ENCODE results near the gene C19orf85.

GRCh38 chr19:55502197-55502952 lies 37.8 kb upstream of the C19orf85 start:
- no peak for TF ChIP-seq EZH2phosphoT487 (IDR thresholded peaks at IDR 0.05; ENCODE audit: low read depth)
- TF ChIP-seq, protein P1, sequence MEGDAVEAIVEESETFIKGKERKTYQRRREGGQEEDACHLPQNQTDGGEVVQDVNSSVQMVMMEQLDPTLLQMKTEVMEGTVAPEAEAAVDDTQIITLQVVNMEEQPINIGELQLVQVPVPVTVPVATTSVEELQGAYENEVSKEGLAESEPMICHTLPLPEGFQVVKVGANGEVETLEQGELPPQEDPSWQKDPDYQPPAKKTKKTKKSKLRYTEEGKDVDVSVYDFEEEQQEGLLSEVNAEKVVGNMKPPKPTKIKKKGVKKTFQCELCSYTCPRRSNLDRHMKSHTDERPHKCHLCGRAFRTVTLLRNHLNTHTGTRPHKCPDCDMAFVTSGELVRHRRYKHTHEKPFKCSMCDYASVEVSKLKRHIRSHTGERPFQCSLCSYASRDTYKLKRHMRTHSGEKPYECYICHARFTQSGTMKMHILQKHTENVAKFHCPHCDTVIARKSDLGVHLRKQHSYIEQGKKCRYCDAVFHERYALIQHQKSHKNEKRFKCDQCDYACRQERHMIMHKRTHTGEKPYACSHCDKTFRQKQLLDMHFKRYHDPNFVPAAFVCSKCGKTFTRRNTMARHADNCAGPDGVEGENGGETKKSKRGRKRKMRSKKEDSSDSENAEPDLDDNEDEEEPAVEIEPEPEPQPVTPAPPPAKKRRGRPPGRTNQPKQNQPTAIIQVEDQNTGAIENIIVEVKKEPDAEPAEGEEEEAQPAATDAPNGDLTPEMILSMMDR (IDR thresholded peaks at IDR 0.05; ENCODE audit: low read depth, low read length): no peak
